Measurements from ENCODE around the gene U2SURP. TPM values are rescaled to one million over a fixed set of nuclear protein-coding genes. Genes with fewer than 3 reads are reported as not detected.

U2SURP gene
- total RNA-seq, 4 donors from 2014 or later, result 92.4 to 104 (median 95.6) TPM

DNA sequence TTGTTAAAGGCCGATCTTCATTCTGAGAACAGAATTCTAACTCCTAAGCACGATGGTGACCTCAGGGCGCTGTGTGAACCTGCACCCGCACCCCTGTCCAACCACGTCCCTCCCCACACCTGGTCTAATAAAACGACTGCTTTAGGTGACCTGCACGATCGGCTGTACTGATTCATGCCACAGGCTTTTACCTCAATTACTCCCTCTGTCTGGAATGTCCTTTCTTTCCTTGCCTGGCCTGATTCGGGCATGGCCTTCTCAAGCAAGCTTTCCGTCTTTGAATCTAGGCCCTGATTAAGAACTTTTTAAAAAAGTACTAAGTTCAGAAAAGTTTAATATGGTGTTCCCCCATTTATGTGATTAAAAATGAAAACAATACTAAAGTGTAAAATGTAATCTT lies 842 bp upstream of the U2SURP start:
- no peak for DNase-seq (ENCODE audit: low spot score in 2 of 2)
- TF ChIP-seq EP300 (IDR thresholded peaks at IDR 0.05) (no peak), POLR2A (IDR thresholded peaks at IDR 0.05) (no peak)
- TF ChIP-seq, protein P1, sequence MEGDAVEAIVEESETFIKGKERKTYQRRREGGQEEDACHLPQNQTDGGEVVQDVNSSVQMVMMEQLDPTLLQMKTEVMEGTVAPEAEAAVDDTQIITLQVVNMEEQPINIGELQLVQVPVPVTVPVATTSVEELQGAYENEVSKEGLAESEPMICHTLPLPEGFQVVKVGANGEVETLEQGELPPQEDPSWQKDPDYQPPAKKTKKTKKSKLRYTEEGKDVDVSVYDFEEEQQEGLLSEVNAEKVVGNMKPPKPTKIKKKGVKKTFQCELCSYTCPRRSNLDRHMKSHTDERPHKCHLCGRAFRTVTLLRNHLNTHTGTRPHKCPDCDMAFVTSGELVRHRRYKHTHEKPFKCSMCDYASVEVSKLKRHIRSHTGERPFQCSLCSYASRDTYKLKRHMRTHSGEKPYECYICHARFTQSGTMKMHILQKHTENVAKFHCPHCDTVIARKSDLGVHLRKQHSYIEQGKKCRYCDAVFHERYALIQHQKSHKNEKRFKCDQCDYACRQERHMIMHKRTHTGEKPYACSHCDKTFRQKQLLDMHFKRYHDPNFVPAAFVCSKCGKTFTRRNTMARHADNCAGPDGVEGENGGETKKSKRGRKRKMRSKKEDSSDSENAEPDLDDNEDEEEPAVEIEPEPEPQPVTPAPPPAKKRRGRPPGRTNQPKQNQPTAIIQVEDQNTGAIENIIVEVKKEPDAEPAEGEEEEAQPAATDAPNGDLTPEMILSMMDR (IDR thresholded peaks at IDR 0.05), result no peak
- Histone ChIP-seq H3K27ac (peak overlapping the region; percentile 64 to 98 (median 86)), H3K9me3 (no peaks in the 10 kb centered on the region), H3K27me3 (no peaks in the 10 kb centered on the region), H3K36me3 (no peaks in the 10 kb centered on the region), H3K4me1 (peaks cover 0 to 49% (median 20%) of the 10 kb centered on the region in 4 donors), H3K4me3 (peak overlapping the region; percentile 68 to 98 (median 88))
- WGBS, 2 donors, result 20 to 21% methylated on average over 10 of the region's 10 CpGs

DNA sequence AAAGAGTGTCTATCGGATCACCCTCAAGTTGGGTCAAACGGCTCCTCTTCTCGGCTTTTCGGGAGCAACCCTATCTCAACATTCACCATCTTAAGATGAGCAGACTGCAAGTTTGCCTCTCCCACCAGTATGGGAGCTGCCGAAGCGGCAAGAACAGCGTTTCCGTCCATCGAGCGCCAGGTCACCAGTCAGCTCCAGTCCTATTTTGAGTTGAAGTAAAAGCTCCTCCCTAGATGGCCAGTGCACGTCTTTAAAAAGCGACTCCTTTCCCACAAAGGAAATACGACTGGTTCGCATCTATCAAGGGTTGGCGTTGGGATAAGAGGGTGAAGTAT lies 369 bp upstream of the U2SURP start:
- 0 to 1% methylated on average over 15 of the region's 15 CpGs for WGBS, 2 donors
- H3K27me3 ChIP-seq, result no peaks in the 10 kb centered on the region
- no peaks in the 10 kb centered on the region for H3K9me3 ChIP-seq
- TF ChIP-seq EP300 (IDR thresholded peaks at IDR 0.05) (no peak), POLR2A (IDR thresholded peaks at IDR 0.05) (no peak)
- TF ChIP-seq, protein P1 (IDR thresholded peaks at IDR 0.05), result no peak
- no peaks in the 10 kb centered on the region for H3K36me3 ChIP-seq
- peak overlapping the region; percentile 64 to 98 (median 86) for H3K27ac ChIP-seq
- DNase-seq (ENCODE audit: low spot score in 2 of 2), result peak in 1 of 2 donors; percentile 17
- H3K4me3 ChIP-seq, result peak overlapping the region; percentile 68 to 98 (median 88)
- H3K4me1 ChIP-seq, result peaks cover 0 to 53% (median 20%) of the 10 kb centered on the region in 4 donors

DNA sequence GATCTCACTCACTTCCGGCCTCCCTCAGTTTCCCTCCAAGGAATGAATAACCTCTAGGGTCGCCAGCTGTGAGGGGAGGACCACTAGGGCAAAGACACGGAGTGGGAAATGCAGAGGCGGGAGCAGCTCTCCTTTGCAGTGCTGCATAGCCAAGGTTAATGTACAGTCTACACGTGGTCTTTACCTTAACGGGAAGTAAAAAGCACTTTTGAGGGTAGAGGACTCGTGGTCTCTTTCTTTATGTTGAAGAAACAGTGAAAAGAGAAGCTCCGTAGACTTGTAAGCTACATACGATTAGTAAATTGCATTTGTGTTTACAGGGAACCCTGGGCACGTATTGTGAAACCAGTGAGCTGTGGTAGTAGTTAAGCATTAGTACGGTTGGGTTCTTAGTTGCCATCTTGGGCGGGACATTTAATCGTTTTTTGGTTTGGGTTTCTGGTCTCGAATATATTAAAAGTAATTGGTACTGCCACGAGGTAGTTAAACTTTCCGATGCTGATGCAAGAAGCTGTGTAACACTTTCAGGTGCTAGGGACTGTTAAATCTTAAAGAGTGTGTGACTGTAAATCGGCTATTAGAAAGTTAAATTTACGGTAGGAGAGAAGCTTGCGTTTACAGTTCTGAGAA lies 828 bp downstream of the U2SURP start:
- H3K4me1 ChIP-seq, result peaks cover 0 to 65% (median 20%) of the 10 kb centered on the region in 4 donors
- DNase-seq (ENCODE audit: low spot score in 2 of 2), result no peak

DNA sequence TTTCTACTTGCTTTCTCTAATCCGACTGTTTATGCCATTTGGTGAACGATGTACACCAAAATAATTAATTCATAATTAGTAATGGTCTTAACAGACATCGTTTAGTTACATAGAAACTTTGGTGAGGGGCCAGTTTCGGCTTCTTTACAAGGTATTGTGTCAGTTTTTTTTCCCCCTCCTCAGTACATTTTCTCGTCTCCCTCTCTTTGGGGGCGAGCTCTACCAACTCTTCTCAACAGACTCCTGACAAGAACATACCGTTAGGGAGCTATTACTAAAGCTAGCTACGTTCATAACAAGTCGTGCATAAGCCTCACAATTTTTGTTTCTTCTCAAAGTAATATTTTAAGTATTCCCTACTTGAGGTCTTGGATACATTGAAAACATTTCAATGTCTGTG lies 1.4 kb downstream of the U2SURP start:
- H3K4me3 ChIP-seq, result peak overlapping the region; percentile 68 to 98 (median 88)
- 4 to 5% methylated on average over 9 of the region's 9 CpGs for WGBS, 2 donors
- TF ChIP-seq EP300 (IDR thresholded peaks at IDR 0.05) (no peak), POLR2A (IDR thresholded peaks at IDR 0.05) (no peak)
- TF ChIP-seq, protein P1 (IDR thresholded peaks at IDR 0.05), result no peak
- no peaks in the 10 kb centered on the region for H3K36me3 ChIP-seq
- H3K4me1 ChIP-seq, result peaks cover 0 to 69% (median 20%) of the 10 kb centered on the region in 4 donors
- DNase-seq (ENCODE audit: low spot score in 2 of 2), result no peak
- H3K9me3 ChIP-seq, result no peaks in the 10 kb centered on the region
- H3K27me3 ChIP-seq, result no peaks in the 10 kb centered on the region
- peak overlapping the region in 1 of 4 donors; percentile 98 for H3K27ac ChIP-seq

More for the DNA sequence above, 828 bp downstream of the U2SURP start:
- TF ChIP-seq EP300 (IDR thresholded peaks at IDR 0.05) (no peak), POLR2A (IDR thresholded peaks at IDR 0.05) (no peak)
- TF ChIP-seq, protein P1 (IDR thresholded peaks at IDR 0.05), result no peak
- H3K27ac ChIP-seq, result peak overlapping the region; percentile 86 to 98 (median 88)
- no peaks in the 10 kb centered on the region for H3K9me3 ChIP-seq
- no peaks in the 10 kb centered on the region for H3K27me3 ChIP-seq
- 0 to 1% methylated on average over 19 of the region's 19 CpGs for WGBS, 2 donors
- peak overlapping the region; percentile 68 to 98 (median 88) for H3K4me3 ChIP-seq
- H3K36me3 ChIP-seq, result no peaks in the 10 kb centered on the region

DNA sequence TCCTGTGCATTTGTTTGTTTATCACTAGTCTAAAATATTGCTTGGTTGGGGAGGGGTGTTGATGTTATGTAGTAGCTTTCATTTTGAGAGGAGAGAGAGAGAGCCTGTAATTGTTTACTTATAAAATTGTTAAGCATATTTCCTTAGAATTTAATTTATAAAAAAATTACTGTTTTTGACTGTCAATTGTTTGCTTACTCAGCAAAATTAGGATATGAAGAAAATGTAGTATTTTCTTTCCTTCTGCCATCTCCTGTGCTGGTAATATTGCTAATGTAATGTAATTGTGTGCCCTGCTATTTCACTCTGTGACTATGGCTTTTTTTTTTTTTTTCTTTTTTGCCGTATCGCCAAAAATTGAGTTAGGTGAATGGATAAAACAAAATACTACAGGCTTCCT lies 3.5 kb downstream of the U2SURP start:
- Histone ChIP-seq H3K4me3 (no peak overlapping the region), H3K27ac (no peak overlapping the region), H3K4me1 (peaks cover 0 to 77% (median 20%) of the 10 kb centered on the region in 4 donors), H3K9me3 (no peaks in the 10 kb centered on the region), H3K36me3 (no peaks in the 10 kb centered on the region), H3K27me3 (no peaks in the 10 kb centered on the region)
- WGBS, 2 donors, result 88 to 90% methylated on average over 2 of the region's 2 CpGs
- DNase-seq (ENCODE audit: low spot score in 2 of 2), result no peak
- no peak for TF ChIP-seq POLR2A (IDR thresholded peaks at IDR 0.05)
- TF ChIP-seq EP300 (IDR thresholded peaks at IDR 0.05), result no peak
- TF ChIP-seq, protein P1 (IDR thresholded peaks at IDR 0.05), result no peak
